ENCODE results near the gene NAT10. TPM values are rescaled to one million over a fixed set of nuclear protein-coding genes. Genes with fewer than 3 reads are reported as not detected.
A peak's percentile ranks its signal among the peaks of the same experiment; 100 is the strongest.

NAT10 gene
- total RNA-seq, 1 experiment from 2014 or later = 48.7 TPM

DNA sequence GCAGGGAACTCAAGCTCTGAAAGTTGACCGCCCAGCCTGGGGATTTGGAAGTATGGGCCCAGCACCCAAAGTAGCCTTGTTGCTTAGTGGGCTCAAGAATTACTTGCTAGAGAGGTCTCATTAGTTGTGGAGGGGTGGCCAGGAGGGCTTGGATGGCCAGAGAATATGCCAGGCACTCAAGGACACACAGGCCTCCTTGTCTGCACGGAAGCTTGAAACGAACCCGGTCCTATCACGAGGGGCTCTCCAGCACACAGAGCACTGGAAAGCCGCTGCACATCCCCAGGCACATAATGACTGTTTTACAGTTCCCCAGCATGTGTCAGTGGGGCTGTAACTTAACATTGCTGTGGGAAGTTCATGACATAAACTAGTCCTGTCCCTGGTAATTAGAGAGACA lies 55.9 kb downstream of the NAT10 start:
- TF ChIP-seq EZH2 (IDR thresholded peaks at IDR 0.05; ENCODE audit: low read length, unreplicated experiment) = no peak
- TF ChIP-seq EZH2phosphoT487 (IDR thresholded peaks at IDR 0.05; ENCODE audit: borderline replicate concordance, low read length) = no peak
- TF ChIP-seq, protein P1, sequence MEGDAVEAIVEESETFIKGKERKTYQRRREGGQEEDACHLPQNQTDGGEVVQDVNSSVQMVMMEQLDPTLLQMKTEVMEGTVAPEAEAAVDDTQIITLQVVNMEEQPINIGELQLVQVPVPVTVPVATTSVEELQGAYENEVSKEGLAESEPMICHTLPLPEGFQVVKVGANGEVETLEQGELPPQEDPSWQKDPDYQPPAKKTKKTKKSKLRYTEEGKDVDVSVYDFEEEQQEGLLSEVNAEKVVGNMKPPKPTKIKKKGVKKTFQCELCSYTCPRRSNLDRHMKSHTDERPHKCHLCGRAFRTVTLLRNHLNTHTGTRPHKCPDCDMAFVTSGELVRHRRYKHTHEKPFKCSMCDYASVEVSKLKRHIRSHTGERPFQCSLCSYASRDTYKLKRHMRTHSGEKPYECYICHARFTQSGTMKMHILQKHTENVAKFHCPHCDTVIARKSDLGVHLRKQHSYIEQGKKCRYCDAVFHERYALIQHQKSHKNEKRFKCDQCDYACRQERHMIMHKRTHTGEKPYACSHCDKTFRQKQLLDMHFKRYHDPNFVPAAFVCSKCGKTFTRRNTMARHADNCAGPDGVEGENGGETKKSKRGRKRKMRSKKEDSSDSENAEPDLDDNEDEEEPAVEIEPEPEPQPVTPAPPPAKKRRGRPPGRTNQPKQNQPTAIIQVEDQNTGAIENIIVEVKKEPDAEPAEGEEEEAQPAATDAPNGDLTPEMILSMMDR (conservative IDR thresholded peaks at IDR 0.05; ENCODE audit: low read depth, low read length) = no peak
- POLR2A ChIA-PET (ENCODE audit: unreplicated experiment) = no interaction called here
- H4K20me1 ChIP-seq (ENCODE audit: low read length) = no peaks in the 10 kb centered on the region
- no peaks in the 10 kb centered on the region for H3F3A ChIP-seq (ENCODE audit: low read length, unreplicated experiment)
- no peak overlapping the region for H3K9ac ChIP-seq (ENCODE audit: low read length)
- H2AFZ ChIP-seq (ENCODE audit: low read length) = no peak overlapping the region
- H3K27ac ChIP-seq (ENCODE audit: low read length) = peak overlapping the region; percentile 48
- DNase-seq (no peak), ATAC-seq (no peak)
- H3K4me3 ChIP-seq (ENCODE audit: low read length) = no peak overlapping the region
- no peaks in the 10 kb centered on the region for H3K9me2 ChIP-seq (replicated peaks; ENCODE audit: low read length)
- no TSS peak for BruUV-seq (replicated peaks)
- H3K79me2 ChIP-seq (ENCODE audit: low read length) = no peaks in the 10 kb centered on the region
- CTCF ChIA-PET = no interaction called here
- intact Hi-C loops (cut with micrococcal nuclease) = no loop called here
- no peaks in the 10 kb centered on the region for H3K9me3 ChIP-seq (ENCODE audit: low read length)
- H3K4me1 ChIP-seq (ENCODE audit: insufficient read depth, low read length) = peaks cover 26% of the 10 kb centered on the region
- no peaks in the 10 kb centered on the region for H3K36me3 ChIP-seq (ENCODE audit: low read depth, low read length)
- no peaks in the 10 kb centered on the region for H3K27me3 ChIP-seq (ENCODE audit: low read length)
- no peak overlapping the region for H3K4me2 ChIP-seq (ENCODE audit: low read length)

DNA sequence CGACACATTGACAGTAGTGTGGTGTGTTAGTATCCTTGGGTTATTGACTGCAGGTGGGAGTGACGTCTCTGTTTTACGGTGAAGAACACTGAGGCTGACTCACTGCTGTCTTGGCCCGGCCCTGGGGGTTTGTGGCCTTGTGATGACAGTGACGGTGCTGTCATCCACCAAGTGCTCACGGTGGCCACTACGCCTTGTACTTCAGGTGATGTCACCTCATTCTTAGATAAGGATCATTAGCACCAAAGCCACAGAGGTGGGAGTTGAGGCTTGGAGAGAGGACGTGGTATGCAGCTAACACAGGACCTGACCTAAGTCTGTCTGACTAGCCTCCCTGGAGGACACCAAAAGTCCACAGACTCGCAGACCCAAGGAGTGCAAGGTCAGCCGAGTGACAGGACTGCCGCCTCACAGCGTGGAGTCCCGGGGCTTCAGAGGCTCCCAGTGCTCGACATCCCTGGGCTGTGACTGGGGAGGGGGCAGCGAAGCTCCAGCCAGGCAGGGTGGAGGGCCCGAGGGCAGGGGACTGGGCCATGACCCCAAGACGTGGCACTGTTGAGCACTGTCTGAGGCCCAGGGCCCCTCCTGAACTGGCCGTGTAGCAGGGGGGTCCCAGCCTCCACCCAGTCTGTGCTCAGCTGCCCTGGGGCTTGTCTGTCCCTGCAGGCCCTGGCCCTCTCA lies 56.5 kb downstream of the NAT10 start:
- Histone ChIP-seq H2AFZ (ENCODE audit: low read length) (no peak overlapping the region), H3K9me2 (replicated peaks; ENCODE audit: low read length) (no peaks in the 10 kb centered on the region), H3K27ac (ENCODE audit: low read length) (peak overlapping the region; percentile 21), H3K4me3 (ENCODE audit: low read length) (no peak overlapping the region), H3K4me2 (ENCODE audit: low read length) (no peak overlapping the region), H3K9me3 (ENCODE audit: low read length) (no peaks in the 10 kb centered on the region), H4K20me1 (ENCODE audit: low read length) (no peaks in the 10 kb centered on the region), H3F3A (ENCODE audit: low read length, unreplicated experiment) (no peaks in the 10 kb centered on the region), H3K36me3 (ENCODE audit: low read depth, low read length) (no peaks in the 10 kb centered on the region), H3K27me3 (ENCODE audit: low read length) (no peaks in the 10 kb centered on the region), H3K79me2 (ENCODE audit: low read length) (no peaks in the 10 kb centered on the region), H3K9ac (ENCODE audit: low read length) (no peak overlapping the region), H3K4me1 (ENCODE audit: insufficient read depth, low read length) (peaks cover 30% of the 10 kb centered on the region)
- DNase-seq (peak; percentile 65), ATAC-seq (peak; percentile 61)
- POLR2A ChIA-PET (ENCODE audit: unreplicated experiment) = no interaction called here
- BruUV-seq (replicated peaks) = no TSS peak
- CTCF ChIA-PET = no interaction called here
- TF ChIP-seq EZH2phosphoT487 (IDR thresholded peaks at IDR 0.05; ENCODE audit: borderline replicate concordance, low read length) = no peak
- TF ChIP-seq, protein P1 (conservative IDR thresholded peaks at IDR 0.05; ENCODE audit: low read depth, low read length) = no peak
- TF ChIP-seq EZH2 (IDR thresholded peaks at IDR 0.05; ENCODE audit: low read length, unreplicated experiment) = no peak
- intact Hi-C loops (cut with micrococcal nuclease) = no loop called here

DNA sequence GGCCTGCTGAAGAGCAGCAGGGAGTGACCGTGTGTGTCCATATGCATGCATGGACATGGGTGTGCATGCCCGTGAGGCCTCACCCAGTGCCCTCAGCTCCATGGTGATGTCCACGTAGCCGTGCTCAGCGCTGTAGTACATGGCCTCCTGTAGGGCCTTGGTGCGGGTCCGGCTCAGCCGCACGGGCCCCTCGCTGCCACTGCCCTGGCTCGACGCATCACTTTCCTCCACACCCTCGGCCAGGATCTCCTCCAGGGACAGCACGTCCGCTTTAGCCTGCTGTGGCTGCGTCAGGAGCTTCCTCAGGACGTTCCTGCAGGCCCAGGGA lies 57.0 kb downstream of the NAT10 start:
- H3K79me2 ChIP-seq (ENCODE audit: low read length) = no peaks in the 10 kb centered on the region
- intact Hi-C loops (cut with micrococcal nuclease) = no loop called here
- no peaks in the 10 kb centered on the region for H3K9me3 ChIP-seq (ENCODE audit: low read length)
- H3K36me3 ChIP-seq (ENCODE audit: low read depth, low read length) = no peaks in the 10 kb centered on the region
- no peak for TF ChIP-seq EZH2 (IDR thresholded peaks at IDR 0.05; ENCODE audit: low read length, unreplicated experiment)
- TF ChIP-seq, protein P1 (conservative IDR thresholded peaks at IDR 0.05; ENCODE audit: low read depth, low read length) = no peak
- no peak for TF ChIP-seq EZH2phosphoT487 (IDR thresholded peaks at IDR 0.05; ENCODE audit: borderline replicate concordance, low read length)
- peak overlapping the region; percentile 21 for H3K27ac ChIP-seq (ENCODE audit: low read length)
- no TSS peak for BruUV-seq (replicated peaks)
- peaks cover 30% of the 10 kb centered on the region for H3K4me1 ChIP-seq (ENCODE audit: insufficient read depth, low read length)
- ChIA-PET CTCF (no interaction called here), POLR2A (ENCODE audit: unreplicated experiment) (no interaction called here)
- no peak overlapping the region for H3K4me2 ChIP-seq (ENCODE audit: low read length)
- H3K27me3 ChIP-seq (ENCODE audit: low read length) = no peaks in the 10 kb centered on the region
- no peak overlapping the region for H2AFZ ChIP-seq (ENCODE audit: low read length)
- H3K9ac ChIP-seq (ENCODE audit: low read length) = no peak overlapping the region
- ATAC-seq (no peak), DNase-seq (no peak)
- no peaks in the 10 kb centered on the region for H4K20me1 ChIP-seq (ENCODE audit: low read length)
- H3K4me3 ChIP-seq (ENCODE audit: low read length) = no peak overlapping the region
- H3F3A ChIP-seq (ENCODE audit: low read length, unreplicated experiment) = no peaks in the 10 kb centered on the region
- H3K9me2 ChIP-seq (replicated peaks; ENCODE audit: low read length) = no peaks in the 10 kb centered on the region
